Neural progenitor cell (in vitro differentiated cells): ENCODE data around the gene L3HYPDH. TPM values are rescaled to one million over a fixed set of nuclear protein-coding genes. Genes with fewer than 3 reads are reported as not detected.

Experiments used
- DNase-seq: peaks from one replicate; pipeline ENCODE4 v3.0.0-alpha.2; 2016; ENCODE audit warnings: low spot score
- H2AFZ ChIP-seq: fragments of 200-600 bp; sonication (generic); replicated peaks from 2 replicates; pipeline ENCODE4 v1.6.1; 2016; ENCODE audit warnings: antibody characterized with exemption
- H3F3A ChIP-seq: fragments of 200-600 bp; sonication (generic); 2 replicates; pipeline ENCODE4 v1.6.1; 2016; ENCODE audit warnings: antibody characterized with exemption, low read depth
- H3K27ac ChIP-seq: fragments of 200-600 bp; sonication (generic); 2 replicates; pipeline ENCODE4 v1.5.1; 2016; ENCODE audit warnings: mild to moderate bottlenecking
- H3K27me3 ChIP-seq: fragments of 200-600 bp; sonication (generic); 2 replicates; pipeline ENCODE4 v1.6.1; 2016; ENCODE audit warnings: mild to moderate bottlenecking, moderate library complexity
- H3K36me3 ChIP-seq: fragments of 200-600 bp; sonication (generic); 2 replicates; pipeline ENCODE4 v1.5.1; 2016
- H3K4me1 ChIP-seq: fragments of 200-600 bp; sonication (generic); 2 replicates; pipeline ENCODE4 v1.6.1; 2016; ENCODE audit warnings: mixed run types
- H3K4me2 ChIP-seq: fragments of 200-600 bp; sonication (generic); 2 replicates; pipeline ENCODE4 v1.6.1; 2016
- H3K4me3 ChIP-seq: fragments of 200-600 bp; sonication (generic); 2 replicates; pipeline ENCODE4 v1.5.1; 2016
- H3K79me2 ChIP-seq: fragments of 200-600 bp; sonication (generic); 2 replicates; pipeline ENCODE4 v1.6.1; 2016; ENCODE audit warnings: low read depth
- H3K9ac ChIP-seq: fragments of 200-600 bp; sonication (generic); 2 replicates; pipeline ENCODE4 v1.6.1; 2016
- H3K9me3 ChIP-seq: fragments of 200-600 bp; sonication (generic); 2 replicates; pipeline ENCODE4 v1.5.1; 2016; ENCODE audit warnings: low read depth
- H4K20me1 ChIP-seq: fragments of 200-600 bp; sonication (generic); 2 replicates; pipeline ENCODE4 v1.6.1; 2016; ENCODE audit warnings: low read depth
- H3K27ac Mint-ChIP-seq: 3 replicates; pipeline ENCODE4 v1.8.0; 2021; ENCODE audit warnings: mixed read lengths
- H3K27me3 Mint-ChIP-seq: 2 replicates; pipeline ENCODE4 v1.8.0; 2022; ENCODE audit warnings: low read depth, mild to moderate bottlenecking, inconsistent platforms, moderate library complexity, mixed read lengths; ENCODE audit not compliant: insufficient read depth
- H3K36me3 Mint-ChIP-seq: 3 replicates; pipeline ENCODE4 v1.8.0; 2021; ENCODE audit warnings: mixed read lengths
- H3K4me1 Mint-ChIP-seq: 3 replicates; pipeline ENCODE4 v1.8.0; 2021; ENCODE audit warnings: mixed read lengths
- H3K4me3 Mint-ChIP-seq: 3 replicates; pipeline ENCODE4 v1.8.0; 2021; ENCODE audit warnings: mild to moderate bottlenecking, moderate library complexity, mixed read lengths
- H3K9me3 Mint-ChIP-seq: 3 replicates; pipeline ENCODE4 v1.8.0; 2020; ENCODE audit warnings: mixed read lengths
- EZH2 ChIP-seq: fragments of 200-600 bp; sonication (generic); IDR thresholded peaks from 2 replicates; pipeline ENCODE4 v1.6.1; 2017; ENCODE audit warnings: antibody characterized with exemption, mild to moderate bottlenecking, moderate library complexity
- EZH2phosphoT487 ChIP-seq: fragments of 200-600 bp; sonication (generic); IDR thresholded peaks from 2 replicates; pipeline ENCODE4 v1.6.1; 2017; ENCODE audit warnings: antibody characterized with exemption
- total RNA-seq: library from RNA; depleted of rRNA; stranded (reverse); fragments of >200 nt; gene quantifications from 2 replicates; pipeline ENCODE4 v1.2.3, GENCODE V29; 2015; ENCODE audit warnings: low replicate concordance
- TF ChIP-seq, protein P1 (sequence below): fragments of 200-600 bp; sonication (generic); IDR thresholded peaks from 2 replicates; pipeline ENCODE4 v1.5.1; 2017; ENCODE audit warnings: antibody characterized with exemption, mild to moderate bottlenecking

L3HYPDH gene
- total RNA-seq, 1 donor from 2014 or later, result 20.8 TPM

DNA sequence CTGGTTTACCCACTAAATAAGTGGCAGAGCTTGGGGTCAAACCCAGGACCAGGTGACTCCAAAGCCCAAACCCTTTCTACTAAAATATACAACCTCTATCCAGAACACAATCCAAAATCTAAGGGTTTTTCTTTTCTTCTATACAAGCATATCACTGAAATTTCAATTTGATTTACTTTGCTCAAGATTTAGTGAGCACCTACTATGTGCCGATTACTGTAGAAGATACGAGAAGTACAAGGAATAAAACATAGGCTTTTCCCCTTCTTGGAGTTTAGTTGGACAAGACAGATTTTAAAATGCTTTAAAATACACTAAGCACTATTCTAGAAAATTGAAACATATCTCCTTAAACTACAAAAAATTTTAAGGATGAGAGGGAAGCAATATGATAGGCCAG is 2.8 kb downstream of the L3HYPDH start:
- TF ChIP-seq, protein P1, sequence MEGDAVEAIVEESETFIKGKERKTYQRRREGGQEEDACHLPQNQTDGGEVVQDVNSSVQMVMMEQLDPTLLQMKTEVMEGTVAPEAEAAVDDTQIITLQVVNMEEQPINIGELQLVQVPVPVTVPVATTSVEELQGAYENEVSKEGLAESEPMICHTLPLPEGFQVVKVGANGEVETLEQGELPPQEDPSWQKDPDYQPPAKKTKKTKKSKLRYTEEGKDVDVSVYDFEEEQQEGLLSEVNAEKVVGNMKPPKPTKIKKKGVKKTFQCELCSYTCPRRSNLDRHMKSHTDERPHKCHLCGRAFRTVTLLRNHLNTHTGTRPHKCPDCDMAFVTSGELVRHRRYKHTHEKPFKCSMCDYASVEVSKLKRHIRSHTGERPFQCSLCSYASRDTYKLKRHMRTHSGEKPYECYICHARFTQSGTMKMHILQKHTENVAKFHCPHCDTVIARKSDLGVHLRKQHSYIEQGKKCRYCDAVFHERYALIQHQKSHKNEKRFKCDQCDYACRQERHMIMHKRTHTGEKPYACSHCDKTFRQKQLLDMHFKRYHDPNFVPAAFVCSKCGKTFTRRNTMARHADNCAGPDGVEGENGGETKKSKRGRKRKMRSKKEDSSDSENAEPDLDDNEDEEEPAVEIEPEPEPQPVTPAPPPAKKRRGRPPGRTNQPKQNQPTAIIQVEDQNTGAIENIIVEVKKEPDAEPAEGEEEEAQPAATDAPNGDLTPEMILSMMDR, result no peak
- no peak for TF ChIP-seq EZH2
- no peak for TF ChIP-seq EZH2phosphoT487
- Histone ChIP-seq H3K9me3 (no peaks in the 10 kb centered on the region), H3K27ac (no peak overlapping the region), H3K27me3 (no peaks in the 10 kb centered on the region), H3K4me2 (no peak overlapping the region), H3K4me1 (peaks cover 10% of the 10 kb centered on the region), H3F3A (peaks cover 7% of the 10 kb centered on the region), H4K20me1 (peaks cover 29% of the 10 kb centered on the region), H2AFZ (no peak overlapping the region), H3K9ac (no peak overlapping the region), H3K36me3 (no peaks in the 10 kb centered on the region), H3K4me3 (no peak overlapping the region), H3K79me2 (peaks cover 43% of the 10 kb centered on the region)
- Mint-ChIP-seq H3K36me3 (peaks cover 2% of the 10 kb centered on the region), H3K4me3 (no peak overlapping the region), H3K4me1 (peaks cover 25% of the 10 kb centered on the region), H3K27ac (no peak overlapping the region), H3K27me3 (no peaks in the 10 kb centered on the region), H3K9me3 (no peaks in the 10 kb centered on the region)
- DNase-seq, result no peak

DNA sequence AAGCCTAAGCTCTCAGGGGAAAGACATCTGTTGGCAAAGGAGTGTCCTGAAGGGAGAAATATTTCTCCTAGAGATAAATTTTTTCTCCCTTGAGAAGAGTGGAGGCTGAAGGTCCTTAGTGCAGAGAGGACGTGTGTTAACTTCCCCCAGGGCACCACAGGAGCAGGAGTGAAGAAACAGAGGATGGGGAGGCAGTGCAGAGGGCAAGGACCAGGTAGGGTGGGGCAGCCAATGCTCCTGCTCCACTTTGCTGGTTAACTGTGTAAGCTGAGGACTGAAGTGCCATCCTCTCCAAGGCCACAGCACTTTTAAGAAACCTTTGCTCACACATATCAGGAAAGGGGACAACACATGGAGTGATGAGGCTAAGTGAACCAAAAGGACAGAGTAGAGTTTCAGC is 4.0 kb downstream of the L3HYPDH start:
- no peaks in the 10 kb centered on the region for H3K9me3 ChIP-seq
- no peak overlapping the region for H3K9ac ChIP-seq
- H3K4me1 ChIP-seq, result peaks cover under 1% of the 10 kb centered on the region
- H3K4me2 ChIP-seq, result no peak overlapping the region
- H3K27me3 Mint-ChIP-seq, result no peaks in the 10 kb centered on the region
- TF ChIP-seq EZH2phosphoT487, result no peak
- TF ChIP-seq, protein P1, result no peak
- no peak for TF ChIP-seq EZH2
- peaks cover 2% of the 10 kb centered on the region for H3K36me3 Mint-ChIP-seq
- H3K27me3 ChIP-seq, result no peaks in the 10 kb centered on the region
- H2AFZ ChIP-seq, result no peak overlapping the region
- peaks cover 7% of the 10 kb centered on the region for H3F3A ChIP-seq
- H3K4me3 Mint-ChIP-seq, result no peak overlapping the region
- DNase-seq, result no peak
- H3K36me3 ChIP-seq, result no peaks in the 10 kb centered on the region
- H4K20me1 ChIP-seq, result peaks cover 29% of the 10 kb centered on the region
- H3K27ac Mint-ChIP-seq, result no peak overlapping the region
- H3K4me3 ChIP-seq, result no peak overlapping the region
- no peak overlapping the region for H3K27ac ChIP-seq
- H3K9me3 Mint-ChIP-seq, result no peaks in the 10 kb centered on the region
- peaks cover 31% of the 10 kb centered on the region for H3K79me2 ChIP-seq
- H3K4me1 Mint-ChIP-seq, result peaks cover 17% of the 10 kb centered on the region

DNA sequence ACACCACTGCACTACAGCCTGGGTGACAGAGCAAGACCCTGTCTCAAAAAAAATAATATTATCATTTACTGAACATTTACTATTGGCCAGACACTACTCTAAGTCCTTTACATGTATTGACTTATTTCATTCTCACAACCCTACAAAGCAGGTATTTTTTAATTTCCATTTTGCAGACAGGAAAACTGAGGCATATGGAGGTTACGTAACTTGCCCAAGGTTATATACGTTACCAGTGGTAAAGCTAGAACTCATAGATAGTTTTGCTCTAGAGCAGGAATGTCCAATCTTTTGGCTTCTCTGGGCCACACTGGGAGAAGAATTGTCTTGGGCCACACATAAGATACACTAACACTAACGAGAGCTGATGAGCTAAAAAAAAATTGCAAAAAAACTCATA is 5.7 kb downstream of the L3HYPDH start:
- TF ChIP-seq EZH2, result no peak
- TF ChIP-seq, protein P1, result no peak
- no peak for TF ChIP-seq EZH2phosphoT487
- no peak overlapping the region for H3K4me2 ChIP-seq
- H3K79me2 ChIP-seq, result peaks cover 24% of the 10 kb centered on the region
- no peaks in the 10 kb centered on the region for H3K36me3 ChIP-seq
- no peak overlapping the region for H3K4me3 Mint-ChIP-seq
- H3K4me1 Mint-ChIP-seq, result peaks cover 21% of the 10 kb centered on the region
- H3F3A ChIP-seq, result no peaks in the 10 kb centered on the region
- DNase-seq, result no peak
- H3K9me3 Mint-ChIP-seq, result no peaks in the 10 kb centered on the region
- H3K4me1 ChIP-seq, result no peaks in the 10 kb centered on the region
- peaks cover 29% of the 10 kb centered on the region for H4K20me1 ChIP-seq
- no peaks in the 10 kb centered on the region for H3K27me3 ChIP-seq
- no peak overlapping the region for H3K9ac ChIP-seq
- peaks cover 8% of the 10 kb centered on the region for H3K36me3 Mint-ChIP-seq
- H3K27me3 Mint-ChIP-seq, result no peaks in the 10 kb centered on the region
- H3K4me3 ChIP-seq, result no peak overlapping the region
- H3K9me3 ChIP-seq, result no peaks in the 10 kb centered on the region
- H2AFZ ChIP-seq, result no peak overlapping the region
- no peak overlapping the region for H3K27ac Mint-ChIP-seq
- H3K27ac ChIP-seq, result no peak overlapping the region
